ENCODE results near the gene UNC5B. TPM values are rescaled to one million over a fixed set of nuclear protein-coding genes. Genes with fewer than 3 reads are reported as not detected.
A peak's percentile ranks its signal among the peaks of the same experiment; 100 is the strongest.

The UNC5B gene
- total RNA-seq, 4 donors from 2014 or later: 3.3 to 7.0 (median 5.9) TPM

DNA sequence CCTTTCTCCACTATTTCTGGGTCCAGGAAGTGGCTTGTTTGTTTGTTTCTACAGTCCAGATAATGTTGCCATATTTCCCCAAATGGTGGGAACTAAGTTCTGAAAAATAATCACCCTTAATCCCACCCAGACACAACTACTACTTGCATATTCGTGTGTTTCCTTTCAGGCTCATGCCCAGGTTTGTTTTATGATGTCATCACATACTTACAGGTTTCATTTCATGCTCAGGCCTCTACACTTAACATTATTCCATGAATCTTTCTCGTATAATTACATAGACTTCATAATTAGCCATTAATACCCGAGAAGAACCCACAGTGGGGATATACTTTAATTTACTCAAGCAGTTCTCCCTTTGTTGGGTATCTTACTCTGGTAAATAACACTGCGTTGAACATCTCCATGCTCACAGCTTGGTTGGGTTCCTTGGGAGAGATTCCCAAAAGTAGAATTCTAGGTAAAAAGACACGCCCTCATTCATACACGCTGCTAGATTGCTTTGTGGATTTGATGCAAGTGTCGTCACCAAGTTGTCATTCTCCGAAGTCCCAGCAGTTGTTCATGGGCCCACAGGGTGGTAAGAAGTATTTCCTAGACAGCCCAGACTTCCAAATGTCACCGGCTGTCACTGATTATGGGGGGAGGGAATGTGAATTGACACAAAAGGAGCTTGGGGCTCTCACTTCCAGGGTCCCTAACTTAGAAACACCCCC is 42.6 kb downstream of the UNC5B start:
- TF ChIP-seq EP300 (IDR thresholded peaks at IDR 0.05) (no peak), POLR2A (IDR thresholded peaks at IDR 0.05) (no peak)
- TF ChIP-seq, protein P1, sequence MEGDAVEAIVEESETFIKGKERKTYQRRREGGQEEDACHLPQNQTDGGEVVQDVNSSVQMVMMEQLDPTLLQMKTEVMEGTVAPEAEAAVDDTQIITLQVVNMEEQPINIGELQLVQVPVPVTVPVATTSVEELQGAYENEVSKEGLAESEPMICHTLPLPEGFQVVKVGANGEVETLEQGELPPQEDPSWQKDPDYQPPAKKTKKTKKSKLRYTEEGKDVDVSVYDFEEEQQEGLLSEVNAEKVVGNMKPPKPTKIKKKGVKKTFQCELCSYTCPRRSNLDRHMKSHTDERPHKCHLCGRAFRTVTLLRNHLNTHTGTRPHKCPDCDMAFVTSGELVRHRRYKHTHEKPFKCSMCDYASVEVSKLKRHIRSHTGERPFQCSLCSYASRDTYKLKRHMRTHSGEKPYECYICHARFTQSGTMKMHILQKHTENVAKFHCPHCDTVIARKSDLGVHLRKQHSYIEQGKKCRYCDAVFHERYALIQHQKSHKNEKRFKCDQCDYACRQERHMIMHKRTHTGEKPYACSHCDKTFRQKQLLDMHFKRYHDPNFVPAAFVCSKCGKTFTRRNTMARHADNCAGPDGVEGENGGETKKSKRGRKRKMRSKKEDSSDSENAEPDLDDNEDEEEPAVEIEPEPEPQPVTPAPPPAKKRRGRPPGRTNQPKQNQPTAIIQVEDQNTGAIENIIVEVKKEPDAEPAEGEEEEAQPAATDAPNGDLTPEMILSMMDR (IDR thresholded peaks at IDR 0.05): no peak
- no peak for DNase-seq (ENCODE audit: low spot score in 2 of 2)
- WGBS, 2 donors: 78 to 87% methylated on average over 9 of the region's 9 CpGs

DNA sequence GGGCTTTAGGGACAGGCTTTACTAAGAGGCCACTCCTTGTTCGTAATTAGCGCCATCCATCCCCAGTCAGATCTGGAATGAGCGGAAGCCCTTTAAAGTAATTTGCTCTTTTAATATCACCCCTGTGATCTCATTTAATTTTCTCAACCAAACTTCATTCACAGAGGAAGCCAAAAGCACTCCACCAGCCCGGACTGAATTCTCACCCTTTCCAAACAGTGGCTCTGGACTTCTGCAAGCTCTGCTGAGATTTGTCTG is 43.1 kb downstream of the UNC5B start:
- Histone ChIP-seq H3K27ac (no peak overlapping the region), H3K4me3 (no peak overlapping the region), H3K27me3 (no peaks in the 10 kb centered on the region), H3K36me3 (no peaks in the 10 kb centered on the region), H3K9me3 (no peaks in the 10 kb centered on the region), H3K4me1 (peaks cover 0 to 22% (median 5%) of the 10 kb centered on the region in 4 donors)
- no peak for TF ChIP-seq POLR2A (IDR thresholded peaks at IDR 0.05)
- TF ChIP-seq, protein P1 (IDR thresholded peaks at IDR 0.05): no peak
- no peak for TF ChIP-seq EP300 (IDR thresholded peaks at IDR 0.05)
- no peak for DNase-seq (ENCODE audit: low spot score in 2 of 2)
- 75 to 76% methylated on average over 4 of the region's 4 CpGs for WGBS, 2 donors

More for the DNA sequence above, 42.6 kb downstream of the UNC5B start:
- peaks cover 0 to 17% (median 3%) of the 10 kb centered on the region in 4 donors for H3K4me1 ChIP-seq
- no peaks in the 10 kb centered on the region for H3K9me3 ChIP-seq
- H3K36me3 ChIP-seq: no peaks in the 10 kb centered on the region
- no peak overlapping the region for H3K4me3 ChIP-seq
- H3K27ac ChIP-seq: no peak overlapping the region
- no peaks in the 10 kb centered on the region for H3K27me3 ChIP-seq

DNA sequence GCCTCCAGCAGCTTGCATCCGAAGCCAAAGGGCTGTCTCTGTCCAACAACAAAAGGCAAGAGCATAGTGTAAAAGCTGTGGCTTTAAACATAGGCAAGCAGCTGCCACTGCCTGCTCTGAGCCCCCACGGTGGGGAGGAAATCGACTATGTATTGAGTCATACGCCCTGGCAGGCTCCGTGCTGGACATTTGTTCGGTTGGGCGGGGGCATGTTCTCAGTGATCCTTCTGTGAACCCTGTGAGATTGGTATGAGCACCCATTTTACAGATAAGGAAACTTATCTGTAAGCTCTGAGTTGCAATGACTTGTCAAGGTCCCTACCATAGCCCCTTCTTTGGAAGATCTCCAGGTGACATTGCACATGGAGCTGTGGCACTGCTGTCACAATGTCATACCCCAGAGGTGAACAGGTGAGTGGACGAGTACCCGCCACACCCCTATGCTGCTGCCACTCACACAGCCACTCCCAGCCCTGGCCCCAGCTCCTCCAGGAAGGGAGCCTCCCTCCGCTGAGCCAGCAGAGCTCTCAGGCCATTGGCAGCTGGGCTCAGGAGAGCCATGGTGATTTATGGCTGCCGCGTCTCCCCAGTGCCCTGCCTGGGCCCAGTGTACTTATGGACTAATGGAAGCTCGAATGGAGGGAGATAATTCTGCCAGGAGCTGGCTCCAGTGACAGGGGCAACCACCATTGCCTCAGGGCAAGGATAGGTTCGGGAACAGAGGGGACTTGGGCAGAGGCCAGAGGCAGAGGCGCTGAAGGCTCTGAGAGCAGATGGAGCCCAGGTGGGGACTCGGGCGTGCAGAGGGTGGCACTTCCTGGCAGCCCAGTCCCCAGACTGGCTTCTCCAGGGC is 43.7 kb downstream of the UNC5B start:
- DNase-seq (ENCODE audit: low spot score in 2 of 2): no peak
- peaks cover 0 to 27% (median 7%) of the 10 kb centered on the region in 4 donors for H3K4me1 ChIP-seq

DNA sequence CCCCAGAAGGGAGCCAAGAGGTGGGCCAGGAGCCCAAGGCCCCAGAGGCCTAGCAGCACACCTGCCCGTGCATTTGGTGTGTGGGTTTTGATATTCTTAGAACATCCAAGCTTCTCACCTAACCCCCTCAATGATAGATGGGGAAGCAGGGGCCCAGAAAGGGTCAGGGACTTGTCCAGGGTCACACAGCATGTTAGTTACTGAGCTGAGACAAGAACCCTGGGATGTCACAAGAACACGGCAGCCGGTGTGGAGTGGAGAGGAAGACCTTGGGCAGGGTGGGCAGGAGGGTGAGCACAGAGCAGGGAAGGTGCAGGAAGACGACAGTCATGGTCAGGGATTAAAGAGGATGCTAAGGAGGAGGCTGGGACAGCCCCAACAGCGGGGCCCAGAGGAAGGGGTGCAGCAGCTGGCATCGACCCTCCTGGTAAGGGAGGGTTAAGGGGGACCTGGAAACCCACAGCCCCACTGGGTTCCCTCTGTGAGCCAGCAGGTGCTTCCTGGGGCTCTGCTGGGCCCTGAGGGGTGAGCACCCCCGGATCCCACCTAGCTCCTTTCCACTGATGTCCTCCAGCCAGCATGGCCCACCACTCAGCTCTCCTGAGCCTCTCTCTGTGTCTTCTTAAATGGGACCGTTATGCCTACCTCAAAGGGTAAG is 44.4 kb downstream of the UNC5B start:
- TF ChIP-seq EP300 (IDR thresholded peaks at IDR 0.05) (no peak), POLR2A (IDR thresholded peaks at IDR 0.05) (no peak)
- TF ChIP-seq, protein P1 (IDR thresholded peaks at IDR 0.05): no peak
- Histone ChIP-seq H3K4me3 (no peak overlapping the region), H3K27me3 (no peaks in the 10 kb centered on the region), H3K36me3 (no peaks in the 10 kb centered on the region), H3K4me1 (peaks cover 0 to 27% (median 7%) of the 10 kb centered on the region in 4 donors), H3K9me3 (no peaks in the 10 kb centered on the region), H3K27ac (peak overlapping the region in 1 of 4 donors; percentile 60)
- DNase-seq (ENCODE audit: low spot score in 2 of 2): no peak
- WGBS, 2 donors: 79 to 84% methylated on average over 7 to 8 of the region's 8 CpGs

More for the DNA sequence above, 43.7 kb downstream of the UNC5B start:
- no peak for TF ChIP-seq POLR2A (IDR thresholded peaks at IDR 0.05)
- no peak for TF ChIP-seq EP300 (IDR thresholded peaks at IDR 0.05)
- TF ChIP-seq, protein P1 (IDR thresholded peaks at IDR 0.05): no peak
- Histone ChIP-seq H3K9me3 (no peaks in the 10 kb centered on the region), H3K27me3 (no peaks in the 10 kb centered on the region), H3K27ac (peak overlapping the region in 1 of 4 donors; percentile 60), H3K36me3 (no peaks in the 10 kb centered on the region), H3K4me3 (no peak overlapping the region)
- WGBS, 2 donors: 49 to 66% methylated on average over 17 of the region's 17 CpGs

Data from tibial nerve (tissue), 4 donors.